GM23338 (cell line): ENCODE measurements around the gene IQSEC3. TPM values are rescaled to one million over a fixed set of nuclear protein-coding genes. Genes with fewer than 3 reads are reported as not detected.

ENCODE experiments used
- ATAC-seq: fragments of 200-7000 bp; cut with Tn5 transposase; 3 replicates; pipeline ENCODE4 v1.9.1; 2020
- DNase-seq: peaks from one replicate; pipeline ENCODE4 v3.0.0-alpha.2; 2015; ENCODE audit warnings: low spot score
- H2AFZ ChIP-seq: fragments of 200-600 bp; sonication (generic); 2 replicates; pipeline ENCODE4 v1.8.0; 2016; ENCODE audit warnings: antibody characterized with exemption, mild to moderate bottlenecking, moderate library complexity
- H3F3A ChIP-seq: fragments of 200-600 bp; sonication (generic); replicated peaks from 2 replicates; pipeline ENCODE4 v1.8.0; 2017; ENCODE audit warnings: antibody characterized with exemption, mixed run types, low read depth
- H3K27ac ChIP-seq: fragments of 200-600 bp; sonication (generic); 2 replicates; pipeline ENCODE4 v1.6.1; 2016; ENCODE audit warnings: low read depth
- H3K27me3 ChIP-seq: fragments of 200-600 bp; sonication (generic); 2 replicates; pipeline ENCODE4 v1.8.0; 2016; ENCODE audit warnings: mild to moderate bottlenecking, mixed run types, moderate library complexity; ENCODE audit not compliant: insufficient read depth
- H3K36me3 ChIP-seq: fragments of 200-600 bp; sonication (generic); 2 replicates; pipeline ENCODE4 v1.8.0; 2016; ENCODE audit warnings: mild to moderate bottlenecking; ENCODE audit not compliant: insufficient read depth
- H3K4me1 ChIP-seq: fragments of 200-600 bp; sonication (generic); 2 replicates; pipeline ENCODE4 v1.8.0; 2016; ENCODE audit warnings: mild to moderate bottlenecking, moderate library complexity; ENCODE audit not compliant: insufficient read depth
- H3K4me2 ChIP-seq: fragments of 200-600 bp; sonication (generic); 2 replicates; pipeline ENCODE4 v1.7.1; 2017; ENCODE audit warnings: mixed run types
- H3K4me3 ChIP-seq: fragments of 200-600 bp; sonication (generic); 2 replicates; pipeline ENCODE4 v1.6.1; 2016; ENCODE audit warnings: mixed run types
- H3K79me2 ChIP-seq: fragments of 200-600 bp; sonication (generic); replicated peaks from 2 replicates; pipeline ENCODE4 v1.8.0; 2017; ENCODE audit warnings: mild to moderate bottlenecking; ENCODE audit not compliant: insufficient read depth
- H3K9me2 ChIP-seq: fragments of 200-600 bp; sonication (generic); 2 replicates; pipeline ENCODE4 v1.8.0; 2017; ENCODE audit not compliant: insufficient read depth
- H4K20me1 ChIP-seq: fragments of 200-600 bp; sonication (generic); replicated peaks from 2 replicates; pipeline ENCODE4 v1.8.0; 2017; ENCODE audit warnings: mild to moderate bottlenecking; ENCODE audit not compliant: insufficient read depth
- H3K27ac Mint-ChIP-seq: 2 replicates; pipeline ENCODE4 v1.8.0; 2020; ENCODE audit warnings: inconsistent platforms, mild to moderate bottlenecking, moderate library complexity, mixed read lengths
- H3K27me3 Mint-ChIP-seq: 3 replicates; pipeline ENCODE4 v1.8.0; 2022; ENCODE audit warnings: low read depth, mild to moderate bottlenecking, moderate library complexity, mixed read lengths, inconsistent platforms; ENCODE audit not compliant: insufficient read depth, poor library complexity
- H3K36me3 Mint-ChIP-seq: 3 replicates; pipeline ENCODE4 v1.8.0; 2021; ENCODE audit warnings: low read depth, mild to moderate bottlenecking, inconsistent platforms, moderate library complexity, mixed read lengths
- H3K4me1 Mint-ChIP-seq: 3 replicates; pipeline ENCODE4 v1.8.0; 2020; ENCODE audit warnings: mild to moderate bottlenecking, inconsistent platforms, mixed read lengths
- H3K4me3 Mint-ChIP-seq: 3 replicates; pipeline ENCODE4 v1.8.0; 2021; ENCODE audit warnings: moderate library complexity, mild to moderate bottlenecking, inconsistent platforms, mixed read lengths
- H3K9me3 Mint-ChIP-seq: 3 replicates; pipeline ENCODE4 v1.8.0; 2020; ENCODE audit warnings: moderate library complexity, mild to moderate bottlenecking, inconsistent platforms, mixed read lengths
- CREB1 ChIP-seq: fragments of 250-450 bp; sonication (Bioruptor Pico); IDR thresholded peaks from 2 replicates; pipeline ENCODE4 v1.5.0; 2020; ENCODE audit warnings: low read depth, mild to moderate bottlenecking, moderate library complexity
- EZH2 ChIP-seq: fragments of 200-600 bp; sonication (generic); IDR thresholded peaks from one replicate; pipeline ENCODE4 v1.8.0; 2017; ENCODE audit warnings: antibody characterized with exemption, mild to moderate bottlenecking, low read depth; ENCODE audit not compliant: unreplicated experiment
- EZH2phosphoT487 ChIP-seq: fragments of 200-600 bp; sonication (generic); IDR thresholded peaks from one replicate; pipeline ENCODE4 v1.8.1; 2018; ENCODE audit warnings: antibody characterized with exemption; ENCODE audit not compliant: unreplicated experiment
- JUNB ChIP-seq: IDR thresholded peaks from one replicate; pipeline ENCODE4 v1.6.1; 2016; ENCODE audit warnings: antibody characterized with exemption; ENCODE audit not compliant: unreplicated experiment
- NANOG ChIP-seq: IDR thresholded peaks from 2 replicates; pipeline ENCODE4 v1.6.1; 2016; ENCODE audit warnings: antibody characterized with exemption, borderline replicate concordance
- POLR2AphosphoS5 ChIP-seq: IDR thresholded peaks from 2 replicates; pipeline ENCODE4 v1.6.1; 2016; ENCODE audit warnings: antibody characterized with exemption, low read depth
- STAT1 ChIP-seq: IDR thresholded peaks from one replicate; pipeline ENCODE4 v1.6.1; 2016; ENCODE audit warnings: antibody characterized with exemption; ENCODE audit not compliant: unreplicated experiment
- ZNF114 ChIP-seq: fragments of 250-450 bp; sonication (Bioruptor Pico); IDR thresholded peaks from 2 replicates; pipeline ENCODE4 v1.5.0; 2020; ENCODE audit warnings: mild to moderate bottlenecking, moderate library complexity
- polyA plus RNA-seq: library from polyadenylated mRNA; unstranded; fragments of >200 nt; fragmentation: Nextera tagmentation; extraction: Ambion mirVana; gene quantifications from 2 replicates; pipeline ENCODE4 v1.2.1, GENCODE V29; 2016
- total RNA-seq: library from RNA; depleted of rRNA; stranded (reverse); fragments of >200 nt; shearing (Covaris generic); gene quantifications from 2 replicates; pipeline ENCODE4 v1.2.3, GENCODE V29; 2014
- TF ChIP-seq, protein P1 (sequence below): IDR thresholded peaks from one replicate; pipeline ENCODE4 v1.6.1; 2018; ENCODE audit warnings: antibody characterized with exemption; ENCODE audit not compliant: unreplicated experiment
- TF ChIP-seq, protein P2 (sequence below): fragments of 250-450 bp; sonication (Bioruptor Pico); IDR thresholded peaks from 2 replicates; pipeline ENCODE4 v1.5.0; 2020; ENCODE audit warnings: mild to moderate bottlenecking, moderate library complexity
- TF ChIP-seq, protein P3 (sequence below), 2 experiments: fragments of 200-600 bp in 1 of 2; sonication (generic) in 1 of 2; conservative IDR thresholded peaks; 2 replicates each; pipeline versions ENCODE4 v1.5.1 to v1.6.1; 2016 to 2017; ENCODE audit warnings: antibody characterized with exemption in 2 of 2, low read depth in 2 of 2, mild to moderate bottlenecking in 2 of 2, moderate library complexity in 1 of 2

Gene IQSEC3
- total and polyA plus RNA-seq, 2 experiments from 2014 or later: 2.1 to 3.6 TPM

DNA sequence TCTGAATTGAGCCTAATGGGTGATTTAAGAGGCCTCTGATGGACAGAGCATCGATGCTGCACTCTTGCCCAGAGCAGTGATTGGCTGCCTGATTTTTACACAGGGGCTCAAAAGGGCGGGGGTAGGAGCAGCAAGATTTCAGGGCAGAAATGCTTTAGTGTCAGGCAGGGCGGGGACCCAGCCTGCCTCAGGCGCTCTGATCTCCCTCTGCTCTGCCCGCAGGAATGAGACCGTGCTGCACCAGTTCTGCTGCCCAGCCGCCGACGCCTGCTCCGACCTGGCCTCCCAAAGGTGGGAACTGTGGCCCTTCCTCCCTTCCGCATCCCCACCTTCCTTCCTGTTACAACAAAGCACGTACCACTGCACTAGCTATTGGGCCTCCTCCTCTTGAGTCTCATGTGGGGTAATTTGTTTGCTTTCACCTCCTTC lies 32.4 kb downstream of the IQSEC3 start:
- H4K20me1 ChIP-seq: no peaks in the 10 kb centered on the region
- peak overlapping the region; percentile 42 for H3K4me3 ChIP-seq
- ATAC-seq: peak; percentile 72
- no peaks in the 10 kb centered on the region for H3K79me2 ChIP-seq
- H3K27ac ChIP-seq: no peak overlapping the region
- peaks cover 7% of the 10 kb centered on the region for H3K9me3 Mint-ChIP-seq
- H3K27me3 Mint-ChIP-seq: peaks cover 27% of the 10 kb centered on the region
- H3K36me3 Mint-ChIP-seq: no peaks in the 10 kb centered on the region
- H3K27me3 ChIP-seq: peaks cover 4% of the 10 kb centered on the region; the same call in 1 of the 2 replicates
- peaks cover 38% of the 10 kb centered on the region for H3K4me1 Mint-ChIP-seq
- no peaks in the 10 kb centered on the region for H3K9me2 ChIP-seq
- H3K36me3 ChIP-seq: no peaks in the 10 kb centered on the region
- peaks cover 30% of the 10 kb centered on the region for H3K4me1 ChIP-seq
- H3K4me2 ChIP-seq: peak overlapping the region; percentile 71
- H3F3A ChIP-seq: no peaks in the 10 kb centered on the region
- peak overlapping the region; percentile 58 for H3K4me3 Mint-ChIP-seq
- H2AFZ ChIP-seq: peak overlapping the region; percentile 93
- no peak overlapping the region for H3K27ac Mint-ChIP-seq
- TF ChIP-seq CREB1 (CRISPR knock-in tag): no peak
- no peak for TF ChIP-seq EZH2
- TF ChIP-seq, protein P1, sequence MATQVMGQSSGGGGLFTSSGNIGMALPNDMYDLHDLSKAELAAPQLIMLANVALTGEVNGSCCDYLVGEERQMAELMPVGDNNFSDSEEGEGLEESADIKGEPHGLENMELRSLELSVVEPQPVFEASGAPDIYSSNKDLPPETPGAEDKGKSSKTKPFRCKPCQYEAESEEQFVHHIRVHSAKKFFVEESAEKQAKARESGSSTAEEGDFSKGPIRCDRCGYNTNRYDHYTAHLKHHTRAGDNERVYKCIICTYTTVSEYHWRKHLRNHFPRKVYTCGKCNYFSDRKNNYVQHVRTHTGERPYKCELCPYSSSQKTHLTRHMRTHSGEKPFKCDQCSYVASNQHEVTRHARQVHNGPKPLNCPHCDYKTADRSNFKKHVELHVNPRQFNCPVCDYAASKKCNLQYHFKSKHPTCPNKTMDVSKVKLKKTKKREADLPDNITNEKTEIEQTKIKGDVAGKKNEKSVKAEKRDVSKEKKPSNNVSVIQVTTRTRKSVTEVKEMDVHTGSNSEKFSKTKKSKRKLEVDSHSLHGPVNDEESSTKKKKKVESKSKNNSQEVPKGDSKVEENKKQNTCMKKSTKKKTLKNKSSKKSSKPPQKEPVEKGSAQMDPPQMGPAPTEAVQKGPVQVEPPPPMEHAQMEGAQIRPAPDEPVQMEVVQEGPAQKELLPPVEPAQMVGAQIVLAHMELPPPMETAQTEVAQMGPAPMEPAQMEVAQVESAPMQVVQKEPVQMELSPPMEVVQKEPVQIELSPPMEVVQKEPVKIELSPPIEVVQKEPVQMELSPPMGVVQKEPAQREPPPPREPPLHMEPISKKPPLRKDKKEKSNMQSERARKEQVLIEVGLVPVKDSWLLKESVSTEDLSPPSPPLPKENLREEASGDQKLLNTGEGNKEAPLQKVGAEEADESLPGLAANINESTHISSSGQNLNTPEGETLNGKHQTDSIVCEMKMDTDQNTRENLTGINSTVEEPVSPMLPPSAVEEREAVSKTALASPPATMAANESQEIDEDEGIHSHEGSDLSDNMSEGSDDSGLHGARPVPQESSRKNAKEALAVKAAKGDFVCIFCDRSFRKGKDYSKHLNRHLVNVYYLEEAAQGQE: no peak
- no peak for TF ChIP-seq STAT1
- no peak for TF ChIP-seq JUNB
- TF ChIP-seq, protein P2, sequence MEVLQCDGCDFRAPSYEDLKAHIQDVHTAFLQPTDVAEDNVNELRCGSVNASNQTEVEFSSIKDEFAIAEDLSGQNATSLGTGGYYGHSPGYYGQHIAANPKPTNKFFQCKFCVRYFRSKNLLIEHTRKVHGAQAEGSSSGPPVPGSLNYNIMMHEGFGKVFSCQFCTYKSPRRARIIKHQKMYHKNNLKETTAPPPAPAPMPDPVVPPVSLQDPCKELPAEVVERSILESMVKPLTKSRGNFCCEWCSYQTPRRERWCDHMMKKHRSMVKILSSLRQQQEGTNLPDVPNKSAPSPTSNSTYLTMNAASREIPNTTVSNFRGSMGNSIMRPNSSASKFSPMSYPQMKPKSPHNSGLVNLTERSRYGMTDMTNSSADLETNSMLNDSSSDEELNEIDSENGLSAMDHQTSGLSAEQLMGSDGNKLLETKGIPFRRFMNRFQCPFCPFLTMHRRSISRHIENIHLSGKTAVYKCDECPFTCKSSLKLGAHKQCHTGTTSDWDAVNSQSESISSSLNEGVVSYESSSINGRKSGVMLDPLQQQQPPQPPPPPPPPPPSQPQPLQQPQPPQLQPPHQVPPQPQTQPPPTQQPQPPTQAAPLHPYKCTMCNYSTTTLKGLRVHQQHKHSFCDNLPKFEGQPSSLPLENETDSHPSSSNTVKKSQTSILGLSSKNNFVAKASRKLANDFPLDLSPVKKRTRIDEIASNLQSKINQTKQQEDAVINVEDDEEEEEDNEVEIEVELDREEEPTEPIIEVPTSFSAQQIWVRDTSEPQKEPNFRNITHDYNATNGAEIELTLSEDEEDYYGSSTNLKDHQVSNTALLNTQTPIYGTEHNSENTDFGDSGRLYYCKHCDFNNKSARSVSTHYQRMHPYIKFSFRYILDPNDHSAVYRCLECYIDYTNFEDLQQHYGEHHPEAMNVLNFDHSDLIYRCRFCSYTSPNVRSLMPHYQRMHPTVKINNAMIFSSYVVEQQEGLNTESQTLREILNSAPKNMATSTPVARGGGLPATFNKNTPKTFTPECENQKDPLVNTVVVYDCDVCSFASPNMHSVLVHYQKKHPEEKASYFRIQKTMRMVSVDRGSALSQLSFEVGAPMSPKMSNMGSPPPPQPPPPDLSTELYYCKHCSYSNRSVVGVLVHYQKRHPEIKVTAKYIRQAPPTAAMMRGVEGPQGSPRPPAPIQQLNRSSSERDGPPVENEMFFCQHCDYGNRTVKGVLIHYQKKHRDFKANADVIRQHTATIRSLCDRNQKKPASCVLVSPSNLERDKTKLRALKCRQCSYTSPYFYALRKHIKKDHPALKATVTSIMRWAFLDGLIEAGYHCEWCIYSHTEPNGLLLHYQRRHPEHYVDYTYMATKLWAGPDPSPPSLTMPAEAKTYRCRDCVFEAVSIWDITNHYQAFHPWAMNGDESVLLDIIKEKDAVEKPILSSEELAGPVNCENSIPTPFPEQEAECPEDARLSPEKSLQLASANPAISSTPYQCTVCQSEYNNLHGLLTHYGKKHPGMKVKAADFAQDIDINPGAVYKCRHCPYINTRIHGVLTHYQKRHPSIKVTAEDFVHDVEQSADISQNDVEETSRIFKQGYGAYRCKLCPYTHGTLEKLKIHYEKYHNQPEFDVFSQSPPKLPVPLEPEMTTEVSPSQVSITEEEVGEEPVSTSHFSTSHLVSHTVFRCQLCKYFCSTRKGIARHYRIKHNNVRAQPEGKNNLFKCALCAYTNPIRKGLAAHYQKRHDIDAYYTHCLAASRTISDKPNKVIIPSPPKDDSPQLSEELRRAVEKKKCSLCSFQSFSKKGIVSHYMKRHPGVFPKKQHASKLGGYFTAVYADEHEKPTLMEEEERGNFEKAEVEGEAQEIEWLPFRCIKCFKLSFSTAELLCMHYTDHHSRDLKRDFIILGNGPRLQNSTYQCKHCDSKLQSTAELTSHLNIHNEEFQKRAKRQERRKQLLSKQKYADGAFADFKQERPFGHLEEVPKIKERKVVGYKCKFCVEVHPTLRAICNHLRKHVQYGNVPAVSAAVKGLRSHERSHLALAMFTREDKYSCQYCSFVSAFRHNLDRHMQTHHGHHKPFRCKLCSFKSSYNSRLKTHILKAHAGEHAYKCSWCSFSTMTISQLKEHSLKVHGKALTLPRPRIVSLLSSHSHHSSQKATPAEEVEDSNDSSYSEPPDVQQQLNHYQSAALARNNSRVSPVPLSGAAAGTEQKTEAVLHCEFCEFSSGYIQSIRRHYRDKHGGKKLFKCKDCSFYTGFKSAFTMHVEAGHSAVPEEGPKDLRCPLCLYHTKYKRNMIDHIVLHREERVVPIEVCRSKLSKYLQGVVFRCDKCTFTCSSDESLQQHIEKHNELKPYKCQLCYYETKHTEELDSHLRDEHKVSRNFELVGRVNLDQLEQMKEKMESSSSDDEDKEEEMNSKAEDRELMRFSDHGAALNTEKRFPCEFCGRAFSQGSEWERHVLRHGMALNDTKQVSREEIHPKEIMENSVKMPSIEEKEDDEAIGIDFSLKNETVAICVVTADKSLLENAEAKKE (CRISPR knock-in tag): no peak
- TF ChIP-seq EZH2phosphoT487: no peak
- TF ChIP-seq POLR2AphosphoS5: no peak
- TF ChIP-seq, protein P3, sequence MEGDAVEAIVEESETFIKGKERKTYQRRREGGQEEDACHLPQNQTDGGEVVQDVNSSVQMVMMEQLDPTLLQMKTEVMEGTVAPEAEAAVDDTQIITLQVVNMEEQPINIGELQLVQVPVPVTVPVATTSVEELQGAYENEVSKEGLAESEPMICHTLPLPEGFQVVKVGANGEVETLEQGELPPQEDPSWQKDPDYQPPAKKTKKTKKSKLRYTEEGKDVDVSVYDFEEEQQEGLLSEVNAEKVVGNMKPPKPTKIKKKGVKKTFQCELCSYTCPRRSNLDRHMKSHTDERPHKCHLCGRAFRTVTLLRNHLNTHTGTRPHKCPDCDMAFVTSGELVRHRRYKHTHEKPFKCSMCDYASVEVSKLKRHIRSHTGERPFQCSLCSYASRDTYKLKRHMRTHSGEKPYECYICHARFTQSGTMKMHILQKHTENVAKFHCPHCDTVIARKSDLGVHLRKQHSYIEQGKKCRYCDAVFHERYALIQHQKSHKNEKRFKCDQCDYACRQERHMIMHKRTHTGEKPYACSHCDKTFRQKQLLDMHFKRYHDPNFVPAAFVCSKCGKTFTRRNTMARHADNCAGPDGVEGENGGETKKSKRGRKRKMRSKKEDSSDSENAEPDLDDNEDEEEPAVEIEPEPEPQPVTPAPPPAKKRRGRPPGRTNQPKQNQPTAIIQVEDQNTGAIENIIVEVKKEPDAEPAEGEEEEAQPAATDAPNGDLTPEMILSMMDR (conservative IDR thresholded peaks at IDR 0.05; ENCODE audit: low read depth in 2 of 2): no peak
- no peak for TF ChIP-seq NANOG
- no peak for TF ChIP-seq ZNF114 (CRISPR knock-in tag)
- DNase-seq: peak; percentile 58
